HepG2 (cell line): ENCODE measurements around the gene CYP4F22. TPM values are rescaled to one million over a fixed set of nuclear protein-coding genes. Genes with fewer than 3 reads are reported as not detected.

Source experiments
- AGO1 ChIP-seq: fragments of 200-400 bp; formaldehyde crosslinking; IDR thresholded peaks from 2 replicates; pipeline ENCODE4 v1.6.1; 2017; ENCODE audit warnings: mild to moderate bottlenecking, low read depth, low read length, moderate library complexity; ENCODE audit not compliant: poor library complexity, severe bottlenecking
- ASH2L ChIP-seq: fragments of 300-600, 200-600 bp; sonication (generic); IDR thresholded peaks from 2 replicates; pipeline ENCODE4 v1.7.0; 2017; ENCODE audit warnings: low read depth, mild to moderate bottlenecking, moderate library complexity, mixed read lengths, low read length; ENCODE audit not compliant: insufficient read length
- CREB1 ChIP-seq, 2 experiments: fragments of 450-650 bp in 1 of 2; IDR thresholded peaks; 2 replicates each; pipeline ENCODE4 v1.6.1; 2016 to 2017; ENCODE audit warnings: control low read depth in 1 of 2, mild to moderate bottlenecking in 1 of 2, missing compliant biosample characterization in 1 of 2, missing genetic modification characterization in 1 of 2
- CTCF ChIP-seq: sonication (generic); formaldehyde crosslinking; IDR thresholded peaks from 2 replicates; pipeline ENCODE4 v1.5.0; 2020; ENCODE audit warnings: mild to moderate bottlenecking, missing genetic modification reagents, moderate library complexity
- ETV6 ChIP-seq: sonication (generic); formaldehyde crosslinking; conservative IDR thresholded peaks from 2 replicates; pipeline ENCODE4 v1.4.0; 2020; ENCODE audit warnings: missing genetic modification reagents
- MXD4 ChIP-seq: IDR thresholded peaks from 2 replicates; pipeline ENCODE4 v1.6.1; 2016; ENCODE audit warnings: mild to moderate bottlenecking, missing biosample characterization, missing genetic modification reagents
- NR3C1 ChIP-seq: sonication (generic); formaldehyde crosslinking; IDR thresholded peaks from 2 replicates; pipeline ENCODE4 v1.4.0; 2020; ENCODE audit warnings: missing genetic modification reagents
- SKIL ChIP-seq: sonication (generic); formaldehyde crosslinking; IDR thresholded peaks from 2 replicates; pipeline ENCODE4 v1.8.0; 2022; ENCODE audit warnings: missing genetic modification reagents, mild to moderate bottlenecking, moderate library complexity, borderline replicate concordance
- ZFYVE20 ChIP-seq: sonication (generic); formaldehyde crosslinking; IDR thresholded peaks from 2 replicates; pipeline ENCODE4 v1.8.0; 2023; ENCODE audit warnings: low read depth, mild to moderate bottlenecking, moderate library complexity, missing genetic modification reagents, borderline replicate concordance
- ZMYM4 ChIP-seq: sonication (generic); formaldehyde crosslinking; IDR thresholded peaks from 2 replicates; pipeline ENCODE4 v1.8.1; 2023; ENCODE audit warnings: mild to moderate bottlenecking, missing genetic modification reagents
- ZNF281 ChIP-seq: sonication (generic); formaldehyde crosslinking; IDR thresholded peaks from 2 replicates; pipeline ENCODE4 v1.4.0; 2020; ENCODE audit warnings: missing genetic modification reagents, borderline replicate concordance
- ZNF501 ChIP-seq: sonication (generic); formaldehyde crosslinking; IDR thresholded peaks from 2 replicates; pipeline ENCODE4 v1.5.1; 2020; ENCODE audit warnings: mild to moderate bottlenecking, moderate library complexity, missing genetic modification reagents
- ZNF709 ChIP-seq: sonication (generic); formaldehyde crosslinking; IDR thresholded peaks from 2 replicates; pipeline ENCODE4 v1.5.0; 2020; ENCODE audit warnings: mild to moderate bottlenecking, missing genetic modification reagents
- ZNF777 ChIP-seq: sonication (generic); formaldehyde crosslinking; IDR thresholded peaks from 2 replicates; pipeline ENCODE4 v1.4.0; 2020; ENCODE audit warnings: missing genetic modification reagents
- ZSCAN21 ChIP-seq: sonication (generic); formaldehyde crosslinking; IDR thresholded peaks from 2 replicates; pipeline ENCODE4 v1.8.0; 2022; ENCODE audit warnings: mild to moderate bottlenecking, missing genetic modification reagents, moderate library complexity, borderline replicate concordance
- polyA plus RNA-seq, 8 experiments: library from polyadenylated mRNA; depleted of rRNA in 3 of 8; stranded (reverse) in 7 of 8; unstranded in 1 of 8; fragments of >200 nt; fragmentation: Illumina TruSeq in 4 of 8; extraction: Trizol in 4 of 8; gene quantifications; 2 replicates each; pipeline versions ENCODE4 v1.2.1 to v1.2.3, GENCODE V29; 2011 to 2016; ENCODE audit warnings: low read depth in 4 of 8, missing spikeins in 1 of 8, mixed read lengths in 1 of 8; ENCODE audit not compliant: insufficient read depth in 1 of 8
- total RNA-seq, 5 experiments: library from RNA; depleted of rRNA; stranded (reverse); fragments of >200 nt; fragmentation: Illumina TruSeq; extraction: Trizol; gene quantifications; 2 replicates each; pipeline ENCODE4 v1.2.3, GENCODE V29; 2016; ENCODE audit warnings: low read depth in 1 of 5
- TF ChIP-seq, protein P1 (sequence below): sonication (generic); formaldehyde crosslinking; IDR thresholded peaks from 2 replicates; pipeline ENCODE4 v1.4.0; 2020; ENCODE audit warnings: missing genetic modification reagents
- TF ChIP-seq, protein P2 (sequence below): sonication (generic); formaldehyde crosslinking; IDR thresholded peaks from 2 replicates; pipeline ENCODE4 v1.4.0; 2020; ENCODE audit warnings: missing genetic modification reagents

Gene CYP4F22
- total and polyA plus RNA-seq, 2 of the 13 experiments (the other 11 are each of a cell fraction or from before 2014, with no cell fraction given) = 0.05 TPM; not detected in 1

DNA sequence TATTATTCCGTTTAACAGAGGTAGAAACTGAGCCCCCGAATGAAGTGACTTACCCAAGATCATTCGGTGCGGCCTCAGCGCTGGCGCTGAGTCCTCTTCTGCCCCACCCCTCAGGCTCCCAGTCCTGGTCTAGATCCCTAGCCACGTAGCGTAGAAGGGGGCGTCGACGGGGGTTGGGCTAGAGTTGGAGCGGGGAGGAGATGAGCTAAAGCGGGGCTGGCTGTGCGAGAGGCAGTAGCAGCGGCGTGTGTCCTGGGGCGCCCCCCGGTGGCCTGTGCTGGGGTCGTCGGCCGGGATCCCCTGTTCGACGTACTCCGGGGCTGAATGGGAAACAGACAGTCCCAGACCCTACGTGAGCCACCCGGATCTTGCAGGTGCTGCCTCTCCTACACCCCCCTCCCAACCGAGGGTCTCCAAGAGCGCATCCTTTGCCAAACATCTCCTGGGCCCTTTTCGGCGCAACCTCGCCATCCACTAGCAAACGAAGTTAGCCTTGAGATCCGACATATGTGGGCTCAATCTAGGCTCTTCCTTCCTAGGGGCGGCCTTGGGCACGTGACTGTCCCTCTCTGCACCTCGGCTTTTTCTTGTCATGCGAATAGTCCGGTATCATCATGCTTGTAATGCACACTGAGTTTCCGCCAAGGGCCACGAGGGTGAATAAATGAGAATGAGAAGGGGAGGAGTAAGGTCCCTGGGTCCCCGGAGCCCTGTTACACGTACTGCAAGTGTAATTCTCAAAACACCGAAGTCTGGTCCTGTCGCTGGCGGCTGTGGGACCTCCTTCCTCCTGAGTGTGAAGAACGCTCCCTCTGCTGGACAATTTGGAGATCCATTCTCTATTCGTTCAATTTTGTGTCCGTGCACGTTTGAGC, 47.7 kb downstream of the CYP4F22 start (continued):
- TF ChIP-seq CREB1 (IDR thresholded peaks at IDR 0.05) (0 out of 2 replicates have a peak, but pooled peaks have one; percentile 5), CREB1 (CRISPR knock-in tag; IDR thresholded peaks at IDR 0.05) (no peak), ZFYVE20 (CRISPR knock-in tag) (no peak), AGO1 (no peak), ZNF709 (CRISPR knock-in tag) (no peak), ZNF501 (CRISPR knock-in tag) (peak; percentile 67), SKIL (CRISPR knock-in tag) (no peak), ZMYM4 (CRISPR knock-in tag) (peak; percentile 67), MXD4 (0 out of 2 replicates have a peak, but pooled peaks have one; percentile 10), CTCF (peak; percentile 95), ASH2L (peak; percentile 58), ZNF777 (CRISPR knock-in tag) (peak; percentile 100), ZSCAN21 (CRISPR knock-in tag) (no peak; the same call in 1 of the 2 replicates), ZNF281 (CRISPR knock-in tag) (no peak), NR3C1 (CRISPR knock-in tag) (no peak), ETV6 (CRISPR knock-in tag) (no peak)
- TF ChIP-seq, protein P1, sequence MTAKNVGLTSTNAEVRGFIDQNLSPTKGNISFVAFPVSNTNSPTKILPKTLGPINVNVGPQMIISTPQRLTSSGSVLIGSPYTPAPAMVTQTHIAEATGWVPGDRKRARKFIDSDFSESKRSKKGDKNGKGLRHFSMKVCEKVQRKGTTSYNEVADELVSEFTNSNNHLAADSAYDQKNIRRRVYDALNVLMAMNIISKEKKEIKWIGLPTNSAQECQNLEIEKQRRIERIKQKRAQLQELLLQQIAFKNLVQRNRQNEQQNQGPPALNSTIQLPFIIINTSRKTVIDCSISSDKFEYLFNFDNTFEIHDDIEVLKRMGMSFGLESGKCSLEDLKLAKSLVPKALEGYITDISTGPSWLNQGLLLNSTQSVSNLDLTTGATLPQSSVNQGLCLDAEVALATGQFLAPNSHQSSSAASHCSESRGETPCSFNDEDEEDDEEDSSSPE = peak; percentile 12
- TF ChIP-seq, protein P2, sequence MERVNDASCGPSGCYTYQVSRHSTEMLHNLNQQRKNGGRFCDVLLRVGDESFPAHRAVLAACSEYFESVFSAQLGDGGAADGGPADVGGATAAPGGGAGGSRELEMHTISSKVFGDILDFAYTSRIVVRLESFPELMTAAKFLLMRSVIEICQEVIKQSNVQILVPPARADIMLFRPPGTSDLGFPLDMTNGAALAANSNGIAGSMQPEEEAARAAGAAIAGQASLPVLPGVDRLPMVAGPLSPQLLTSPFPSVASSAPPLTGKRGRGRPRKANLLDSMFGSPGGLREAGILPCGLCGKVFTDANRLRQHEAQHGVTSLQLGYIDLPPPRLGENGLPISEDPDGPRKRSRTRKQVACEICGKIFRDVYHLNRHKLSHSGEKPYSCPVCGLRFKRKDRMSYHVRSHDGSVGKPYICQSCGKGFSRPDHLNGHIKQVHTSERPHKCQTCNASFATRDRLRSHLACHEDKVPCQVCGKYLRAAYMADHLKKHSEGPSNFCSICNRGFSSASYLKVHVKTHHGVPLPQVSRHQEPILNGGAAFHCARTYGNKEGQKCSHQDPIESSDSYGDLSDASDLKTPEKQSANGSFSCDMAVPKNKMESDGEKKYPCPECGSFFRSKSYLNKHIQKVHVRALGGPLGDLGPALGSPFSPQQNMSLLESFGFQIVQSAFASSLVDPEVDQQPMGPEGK (CRISPR knock-in tag) = peak; percentile 50; the same call in 1 of the 2 replicates
